ENCODE results near the gene JAKMIP3. TPM values are rescaled to one million over a fixed set of nuclear protein-coding genes. Genes with fewer than 3 reads are reported as not detected.

Gene JAKMIP3
- total RNA-seq, 1 donor from 2014 or later: 1.7 TPM

DNA sequence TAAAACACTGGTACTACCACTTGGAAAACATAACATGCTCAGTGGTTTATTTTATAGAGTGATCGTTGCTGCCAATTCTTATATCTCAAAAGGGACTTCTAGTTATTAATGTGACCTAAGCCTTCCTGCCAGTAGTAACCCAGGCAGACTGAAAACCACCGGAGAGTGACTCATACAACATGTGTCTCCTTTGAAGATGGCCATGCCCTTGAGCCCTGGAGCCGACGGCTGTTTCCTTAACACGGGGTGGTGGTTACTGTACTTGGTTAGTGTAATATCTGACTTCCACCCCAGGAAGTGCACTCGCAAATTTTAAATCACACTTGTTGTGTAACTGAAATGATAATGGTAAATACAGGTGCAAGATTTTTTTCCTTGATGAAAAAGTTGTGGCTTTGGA, 30.5 kb downstream of the JAKMIP3 start:
- Histone ChIP-seq H3K9me3 (replicated peaks) (no peaks in the 10 kb centered on the region), H3K27ac (replicated peaks) (peak overlapping the region; percentile 23), H3K36me3 (no peaks in the 10 kb centered on the region), H3K4me3 (no peak overlapping the region), H3K4me1 (peaks cover 11% of the 10 kb centered on the region), H3K27me3 (ENCODE audit: low read depth) (no peaks in the 10 kb centered on the region)
- intact Hi-C loops (cut with micrococcal nuclease): no loop called here
- DNase-seq: no peak
- TF ChIP-seq, protein P1, sequence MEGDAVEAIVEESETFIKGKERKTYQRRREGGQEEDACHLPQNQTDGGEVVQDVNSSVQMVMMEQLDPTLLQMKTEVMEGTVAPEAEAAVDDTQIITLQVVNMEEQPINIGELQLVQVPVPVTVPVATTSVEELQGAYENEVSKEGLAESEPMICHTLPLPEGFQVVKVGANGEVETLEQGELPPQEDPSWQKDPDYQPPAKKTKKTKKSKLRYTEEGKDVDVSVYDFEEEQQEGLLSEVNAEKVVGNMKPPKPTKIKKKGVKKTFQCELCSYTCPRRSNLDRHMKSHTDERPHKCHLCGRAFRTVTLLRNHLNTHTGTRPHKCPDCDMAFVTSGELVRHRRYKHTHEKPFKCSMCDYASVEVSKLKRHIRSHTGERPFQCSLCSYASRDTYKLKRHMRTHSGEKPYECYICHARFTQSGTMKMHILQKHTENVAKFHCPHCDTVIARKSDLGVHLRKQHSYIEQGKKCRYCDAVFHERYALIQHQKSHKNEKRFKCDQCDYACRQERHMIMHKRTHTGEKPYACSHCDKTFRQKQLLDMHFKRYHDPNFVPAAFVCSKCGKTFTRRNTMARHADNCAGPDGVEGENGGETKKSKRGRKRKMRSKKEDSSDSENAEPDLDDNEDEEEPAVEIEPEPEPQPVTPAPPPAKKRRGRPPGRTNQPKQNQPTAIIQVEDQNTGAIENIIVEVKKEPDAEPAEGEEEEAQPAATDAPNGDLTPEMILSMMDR (IDR thresholded peaks at IDR 0.05; ENCODE audit: borderline replicate concordance): no peak

- TF ChIP-seq, protein P1 (IDR thresholded peaks at IDR 0.05; ENCODE audit: borderline replicate concordance): no peak
Observed at GRCh38 chr10:132096863-132097478, 31.2 kb downstream of the JAKMIP3 start.

DNA sequence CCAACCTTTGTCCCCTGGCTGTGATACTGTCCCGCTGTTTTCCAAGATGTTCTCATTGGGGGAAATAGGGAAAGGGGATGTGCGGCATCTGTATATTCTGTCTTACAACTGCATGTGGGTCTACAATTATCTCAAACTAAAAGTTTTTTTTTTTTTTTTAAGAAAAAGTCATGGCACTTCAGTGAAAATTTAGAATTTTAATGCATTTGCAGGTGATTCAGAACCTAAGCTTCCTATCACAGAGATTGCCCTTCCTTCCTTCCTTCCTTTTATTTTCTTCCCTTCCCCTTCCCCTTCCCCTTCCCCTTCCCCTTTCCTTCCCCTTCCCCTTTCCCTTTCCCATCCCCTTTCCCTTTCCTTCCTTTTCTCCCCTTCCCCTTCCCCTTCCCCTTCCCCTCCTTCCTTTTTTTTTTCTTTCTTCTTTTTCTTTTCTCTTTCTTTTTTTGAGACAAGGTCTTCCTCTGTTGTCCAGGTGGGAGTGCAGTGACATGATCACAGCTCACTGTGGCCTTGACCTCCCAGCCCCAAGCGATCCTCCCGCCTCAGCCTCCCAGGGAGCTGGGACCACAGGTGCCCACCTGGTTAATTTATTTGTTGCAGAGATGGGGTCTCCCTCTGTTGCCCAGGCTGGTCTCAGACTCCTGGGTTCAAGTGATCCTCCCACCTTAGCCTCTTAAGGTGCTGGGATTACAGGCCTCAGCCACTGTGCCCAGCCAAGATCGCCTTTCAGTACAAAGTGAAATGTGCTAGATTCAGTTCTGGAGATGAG, 32.0 kb downstream of the JAKMIP3 start:
- Histone ChIP-seq H3K9me3 (replicated peaks) (no peaks in the 10 kb centered on the region), H3K4me1 (peaks cover 11% of the 10 kb centered on the region), H3K27ac (replicated peaks) (no peak overlapping the region), H3K4me3 (no peak overlapping the region), H3K27me3 (ENCODE audit: low read depth) (no peaks in the 10 kb centered on the region), H3K36me3 (no peaks in the 10 kb centered on the region)
- no peak for DNase-seq
- TF ChIP-seq, protein P1 (IDR thresholded peaks at IDR 0.05; ENCODE audit: borderline replicate concordance): no peak
- intact Hi-C loops (cut with micrococcal nuclease): no loop called here

More at GRCh38 chr10:132096863-132097478, 31.2 kb downstream of the JAKMIP3 start:
- Histone ChIP-seq H3K27ac (replicated peaks) (no peak overlapping the region), H3K4me1 (peaks cover 11% of the 10 kb centered on the region), H3K4me3 (no peak overlapping the region), H3K9me3 (replicated peaks) (no peaks in the 10 kb centered on the region), H3K27me3 (ENCODE audit: low read depth) (no peaks in the 10 kb centered on the region), H3K36me3 (no peaks in the 10 kb centered on the region)
- no peak for DNase-seq
- intact Hi-C loops (cut with micrococcal nuclease): no loop called here

- H3K36me3 ChIP-seq: no peaks in the 10 kb centered on the region
- H3K27ac ChIP-seq (replicated peaks): no peak overlapping the region
- H3K9me3 ChIP-seq (replicated peaks): no peaks in the 10 kb centered on the region
- TF ChIP-seq, protein P1 (IDR thresholded peaks at IDR 0.05; ENCODE audit: borderline replicate concordance): no peak
- H3K4me1 ChIP-seq: peaks cover 11% of the 10 kb centered on the region
- intact Hi-C loops (cut with micrococcal nuclease): no loop called here
- H3K4me3 ChIP-seq: no peak overlapping the region
- DNase-seq: no peak
- no peaks in the 10 kb centered on the region for H3K27me3 ChIP-seq (ENCODE audit: low read depth)
Observed at GRCh38 chr10:132098539-132099388, 33.0 kb downstream of the JAKMIP3 start.

- TF ChIP-seq, protein P1 (IDR thresholded peaks at IDR 0.05; ENCODE audit: borderline replicate concordance): no peak
- Histone ChIP-seq H3K9me3 (replicated peaks) (no peaks in the 10 kb centered on the region), H3K4me1 (peaks cover 11% of the 10 kb centered on the region), H3K4me3 (no peak overlapping the region), H3K36me3 (no peaks in the 10 kb centered on the region), H3K27ac (replicated peaks) (no peak overlapping the region), H3K27me3 (ENCODE audit: low read depth) (no peaks in the 10 kb centered on the region)
- intact Hi-C loops (cut with micrococcal nuclease): no loop called here
- DNase-seq: no peak
Observed at GRCh38 chr10:132099389-132100090, 33.8 kb downstream of the JAKMIP3 start.
